ENCODE data around the gene C3AR1.
"Not testable (repeated sequence)": the region's sequence is repeated elsewhere in the genome, so short reads cannot be mapped to it uniquely, and the experiment has no call there.

The C3AR1 gene

GRCh38 chr12:8030189-8030588 is 36.0 kb downstream of the C3AR1 start:
- no peak for DNase-seq

DNA sequence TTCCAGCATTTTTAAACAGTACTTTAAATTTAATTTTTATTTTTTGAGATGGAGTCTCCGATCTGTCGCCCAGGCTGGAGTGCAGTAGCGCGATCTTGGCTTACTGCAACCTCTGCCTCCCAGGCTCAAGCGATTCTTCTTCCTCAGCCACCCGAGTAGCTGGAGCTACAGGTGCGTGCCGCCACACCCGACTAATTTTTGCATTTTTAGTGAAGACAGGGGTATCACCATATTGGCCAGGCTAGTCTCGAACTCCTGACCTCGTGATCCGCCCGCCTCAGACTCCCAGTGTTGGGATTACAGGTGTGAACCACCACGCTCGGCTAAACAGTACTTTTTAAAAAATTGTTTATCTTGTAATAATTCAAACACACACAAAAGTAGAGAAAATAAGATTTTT is 37.9 kb downstream of the C3AR1 start:
- no peak for DNase-seq

DNA sequence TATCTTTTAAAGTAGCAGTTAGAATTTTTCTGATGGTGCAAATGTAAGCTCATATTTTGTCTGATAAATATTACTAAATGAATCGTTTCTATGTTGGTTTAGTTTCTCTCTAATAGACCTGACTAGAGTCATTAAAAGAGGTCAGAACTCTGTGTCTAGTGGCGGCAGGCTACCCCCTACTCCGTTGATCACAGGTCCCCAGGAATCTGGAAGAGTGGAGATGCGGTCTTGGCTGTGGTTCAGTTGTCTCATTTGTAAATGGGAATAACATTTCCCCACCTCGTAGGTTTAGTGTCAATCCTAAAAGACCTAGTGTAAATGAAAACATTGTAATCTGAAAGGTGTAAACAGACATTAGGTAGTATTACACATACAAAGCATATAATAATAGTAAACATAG is 38.3 kb downstream of the C3AR1 start:
- no peak for DNase-seq

- DNase-seq = peak in 55 of 56 donors; percentile 67 to 99 (median 94)
These were observed 39.8 kb downstream of the C3AR1 start for GRCh38 chr12:8026291-8026900.

GRCh38 chr12:8018666-8019581 is 47.2 kb downstream of the C3AR1 start:
- DNase-seq = peak in 10 of 56 donors; percentile 13 to 47 (median 22)

DNA sequence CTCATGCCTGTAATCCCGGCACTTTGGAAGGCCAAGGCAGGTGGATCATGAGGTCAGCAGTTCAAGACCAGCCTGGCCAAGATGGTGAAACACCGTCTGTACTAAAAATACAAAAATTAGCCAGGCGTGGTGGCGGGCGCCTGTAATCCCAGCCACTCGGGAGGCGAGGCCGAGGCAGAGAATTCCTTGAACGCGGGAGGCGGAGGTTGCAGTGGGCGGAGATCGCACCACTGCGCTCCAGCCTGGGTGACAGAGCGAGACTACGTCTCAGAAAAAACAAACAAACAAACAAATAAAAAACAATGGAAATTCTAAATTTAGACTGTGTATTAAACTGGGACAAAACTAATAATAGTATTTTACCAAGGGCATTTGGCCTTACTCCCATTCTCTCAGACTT is 47.9 kb downstream of the C3AR1 start:
- not testable (repeated sequence) for DNase-seq

DNA sequence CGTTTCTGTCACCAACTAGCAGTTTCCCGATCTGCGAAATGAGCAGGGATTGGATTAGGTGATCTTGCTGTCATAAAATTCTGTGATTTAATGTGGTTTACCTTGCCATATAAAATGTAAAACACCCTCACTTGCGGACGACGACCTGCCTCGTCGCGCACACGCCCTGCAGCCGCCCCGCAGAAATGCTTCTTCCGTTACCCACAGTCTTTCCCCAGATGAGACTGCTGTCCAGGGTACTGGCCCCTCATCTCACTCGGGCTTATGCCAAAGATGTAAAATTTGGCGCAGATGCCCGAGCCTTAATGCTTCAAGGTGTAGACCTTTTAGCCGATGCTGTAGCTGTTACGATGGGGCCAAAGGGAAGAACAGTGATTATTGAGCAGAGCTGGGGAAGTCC is 51.3 kb downstream of the C3AR1 start:
- DNase-seq = no peak

GRCh38 chr12:8012651-8013309 is 53.4 kb downstream of the C3AR1 start:
- DNase-seq = no peak

GRCh38 chr12:8011331-8011730 is 54.8 kb downstream of the C3AR1 start:
- no peak for DNase-seq

Measured in amygdala (tissue), 56 donors.